ENCODE data around the gene RFX4. TPM values are rescaled to one million over a fixed set of nuclear protein-coding genes. Genes with fewer than 3 reads are reported as not detected.

RFX4 gene
- total RNA-seq, 2 experiments from 2014 or later = not detected

DNA sequence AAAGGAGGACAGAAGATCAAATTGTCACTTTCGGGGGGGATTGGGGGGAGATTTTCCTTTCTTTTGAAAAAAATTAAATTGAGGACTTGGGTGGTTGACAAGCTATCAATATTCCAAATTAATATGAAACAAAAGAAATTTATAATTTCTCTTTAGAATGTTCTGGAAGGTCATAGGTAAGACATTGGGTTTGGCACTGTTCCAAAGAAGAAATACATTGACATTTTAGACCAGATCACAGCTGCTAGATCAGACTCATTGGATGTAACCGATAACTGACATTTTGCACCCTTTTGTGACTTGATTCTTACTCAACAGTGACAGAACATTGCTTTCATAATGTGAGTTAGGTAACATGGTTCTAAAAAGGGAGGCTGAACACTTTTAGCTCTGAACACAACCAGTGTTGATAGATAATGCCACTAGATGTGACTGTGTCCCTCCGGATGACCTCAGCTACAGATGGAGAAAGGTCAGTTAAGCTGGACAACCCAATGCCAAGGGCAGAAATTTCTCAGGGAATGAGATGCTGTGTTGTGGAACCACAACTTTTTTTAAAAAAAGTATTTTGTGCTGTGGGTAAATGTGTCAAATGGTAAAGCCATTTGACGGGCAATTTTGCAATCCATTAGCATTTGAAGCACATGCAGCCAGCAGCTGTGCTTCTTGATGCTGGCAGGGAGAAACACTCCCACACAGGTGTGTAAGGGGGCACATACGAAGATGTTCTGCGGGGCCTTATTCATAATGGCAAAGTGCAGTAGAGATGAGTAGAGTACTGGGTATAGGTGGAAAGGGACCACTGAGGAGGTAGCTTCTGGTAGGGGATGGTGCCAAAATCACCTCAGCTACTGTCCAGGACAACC is 62.9 kb downstream of the RFX4 start:
- CTCF ChIA-PET = no interaction called here
- no peaks in the 10 kb centered on the region for H3K4me1 Mint-ChIP-seq (ENCODE audit: low read depth)
- no peaks in the 10 kb centered on the region for H3K36me3 Mint-ChIP-seq (ENCODE audit: low read depth)
- ATAC-seq (no peak), DNase-seq (no peak)
- H3K27ac Mint-ChIP-seq = no peak overlapping the region
- POLR2A ChIA-PET = no interaction called here
- intact Hi-C loops (cut with micrococcal nuclease) = no loop called here
- H3K4me3 Mint-ChIP-seq = no peak overlapping the region
- H3K9me3 Mint-ChIP-seq = no peaks in the 10 kb centered on the region
- TF ChIP-seq, protein P1, sequence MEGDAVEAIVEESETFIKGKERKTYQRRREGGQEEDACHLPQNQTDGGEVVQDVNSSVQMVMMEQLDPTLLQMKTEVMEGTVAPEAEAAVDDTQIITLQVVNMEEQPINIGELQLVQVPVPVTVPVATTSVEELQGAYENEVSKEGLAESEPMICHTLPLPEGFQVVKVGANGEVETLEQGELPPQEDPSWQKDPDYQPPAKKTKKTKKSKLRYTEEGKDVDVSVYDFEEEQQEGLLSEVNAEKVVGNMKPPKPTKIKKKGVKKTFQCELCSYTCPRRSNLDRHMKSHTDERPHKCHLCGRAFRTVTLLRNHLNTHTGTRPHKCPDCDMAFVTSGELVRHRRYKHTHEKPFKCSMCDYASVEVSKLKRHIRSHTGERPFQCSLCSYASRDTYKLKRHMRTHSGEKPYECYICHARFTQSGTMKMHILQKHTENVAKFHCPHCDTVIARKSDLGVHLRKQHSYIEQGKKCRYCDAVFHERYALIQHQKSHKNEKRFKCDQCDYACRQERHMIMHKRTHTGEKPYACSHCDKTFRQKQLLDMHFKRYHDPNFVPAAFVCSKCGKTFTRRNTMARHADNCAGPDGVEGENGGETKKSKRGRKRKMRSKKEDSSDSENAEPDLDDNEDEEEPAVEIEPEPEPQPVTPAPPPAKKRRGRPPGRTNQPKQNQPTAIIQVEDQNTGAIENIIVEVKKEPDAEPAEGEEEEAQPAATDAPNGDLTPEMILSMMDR (IDR thresholded peaks at IDR 0.05) = no peak
- peaks cover 3% of the 10 kb centered on the region for H3K27me3 Mint-ChIP-seq

DNA sequence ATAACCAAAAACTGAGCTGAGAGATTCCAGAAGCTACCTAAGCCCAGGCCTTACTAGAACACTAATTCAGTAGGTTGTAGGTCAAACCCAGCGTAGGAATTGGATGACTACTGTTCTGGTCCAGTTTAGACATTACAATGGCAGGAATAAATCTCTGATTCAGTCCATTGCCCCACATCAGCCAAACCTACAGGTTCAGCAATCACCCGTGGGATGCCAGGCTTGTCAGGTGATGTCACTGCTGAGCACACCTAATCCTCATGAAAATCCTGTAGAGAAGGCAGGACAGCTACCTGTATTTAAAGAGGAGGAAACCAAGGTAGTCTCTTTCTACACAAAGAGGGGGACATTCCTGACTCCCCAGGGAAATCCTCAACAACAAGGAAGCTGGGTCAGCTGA is 63.7 kb downstream of the RFX4 start:
- TF ChIP-seq, protein P1 (IDR thresholded peaks at IDR 0.05) = no peak
- ChIA-PET POLR2A (no interaction called here), CTCF (interaction anchor here (0.6 kb wide), 1 partner anchor 162 kb away, joined by 4 read pairs; no protein-coding TSS in a partner anchor)
- no peak overlapping the region for H3K27ac Mint-ChIP-seq
- H3K4me1 Mint-ChIP-seq (ENCODE audit: low read depth) = no peaks in the 10 kb centered on the region
- ATAC-seq (no peak), DNase-seq (no peak)
- H3K36me3 Mint-ChIP-seq (ENCODE audit: low read depth) = no peaks in the 10 kb centered on the region
- intact Hi-C loops (cut with micrococcal nuclease) = no loop called here
- no peaks in the 10 kb centered on the region for H3K9me3 Mint-ChIP-seq
- peaks cover 3% of the 10 kb centered on the region for H3K27me3 Mint-ChIP-seq
- no peak overlapping the region for H3K4me3 Mint-ChIP-seq

- H3K27me3 Mint-ChIP-seq = peaks cover 3% of the 10 kb centered on the region
- ChIA-PET POLR2A (no interaction called here), CTCF (no interaction called here)
- H3K4me1 Mint-ChIP-seq (ENCODE audit: low read depth) = no peaks in the 10 kb centered on the region
- H3K9me3 Mint-ChIP-seq = no peaks in the 10 kb centered on the region
- intact Hi-C loops (cut with micrococcal nuclease) = no loop called here
- TF ChIP-seq, protein P1 (IDR thresholded peaks at IDR 0.05) = no peak
- no peak overlapping the region for H3K4me3 Mint-ChIP-seq
- DNase-seq (no peak), ATAC-seq (no peak)
- no peak overlapping the region for H3K27ac Mint-ChIP-seq
- H3K36me3 Mint-ChIP-seq (ENCODE audit: low read depth) = no peaks in the 10 kb centered on the region
Measured at GRCh38 chr12:106647793-106648514, 65.2 kb downstream of the RFX4 start.

- TF ChIP-seq, protein P1 (IDR thresholded peaks at IDR 0.05) = no peak
- DNase-seq (no peak), ATAC-seq (no peak)
- H3K4me1 Mint-ChIP-seq (ENCODE audit: low read depth) = no peaks in the 10 kb centered on the region
- H3K27me3 Mint-ChIP-seq = peaks cover 3% of the 10 kb centered on the region
- H3K4me3 Mint-ChIP-seq = no peak overlapping the region
- intact Hi-C loops (cut with micrococcal nuclease) = no loop called here
- ChIA-PET CTCF (no interaction called here), POLR2A (no interaction called here)
- H3K27ac Mint-ChIP-seq = no peak overlapping the region
- H3K9me3 Mint-ChIP-seq = no peaks in the 10 kb centered on the region
- H3K36me3 Mint-ChIP-seq (ENCODE audit: low read depth) = no peaks in the 10 kb centered on the region
Measured at GRCh38 chr12:106648736-106649135, 65.9 kb downstream of the RFX4 start.

DNA sequence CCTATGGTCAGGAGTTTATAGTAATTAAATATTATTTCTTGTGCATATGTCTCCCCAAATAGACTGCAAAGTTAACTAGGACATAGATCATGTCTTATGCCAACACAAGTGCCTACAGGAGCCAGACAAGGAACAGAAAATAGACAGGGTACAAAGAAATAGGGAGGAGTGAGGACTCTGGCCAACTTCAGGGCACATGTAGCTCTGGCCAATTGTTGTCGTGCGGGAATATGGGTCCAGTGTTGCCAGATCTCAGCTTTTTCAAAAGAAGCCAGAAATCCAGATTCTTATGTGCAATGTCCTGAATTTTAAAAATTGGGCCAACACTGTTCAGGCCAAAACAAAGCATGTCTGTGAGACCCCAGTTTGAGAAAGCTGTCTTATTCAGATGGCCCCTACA is 68.7 kb downstream of the RFX4 start:
- intact Hi-C loops (cut with micrococcal nuclease) = no loop called here
- Mint-ChIP-seq H3K4me3 (no peak overlapping the region), H3K27ac (no peak overlapping the region), H3K27me3 (peaks cover 3% of the 10 kb centered on the region), H3K36me3 (ENCODE audit: low read depth) (no peaks in the 10 kb centered on the region), H3K4me1 (ENCODE audit: low read depth) (no peaks in the 10 kb centered on the region), H3K9me3 (no peaks in the 10 kb centered on the region)
- DNase-seq (no peak), ATAC-seq (no peak)
- ChIA-PET POLR2A (no interaction called here), CTCF (no interaction called here)
- TF ChIP-seq, protein P1 (IDR thresholded peaks at IDR 0.05) = no peak
